GM13977 (cell line): ENCODE results near the gene PRKAR1B.

ENCODE experiments used
- DNase-seq: peaks from one replicate; pipeline ENCODE4 v3.0.0; 2012; ENCODE audit warnings: low spot score
- CTCF ChIP-seq: IDR thresholded peaks from 2 replicates; pipeline ENCODE4 v1.5.1; 2012; ENCODE audit warnings: mild to moderate bottlenecking, control low read depth; ENCODE audit not compliant: insufficient read depth; ENCODE audit errors: extremely low read depth, missing control alignments
- in situ Hi-C: fragments of 300-500 bp; cut with MboI; formaldehyde crosslinking; loops from one replicate; pipeline ENCODE4 v1.12.0; 2022; ENCODE audit warnings: low sequenced_read_pairs, low pct_unique_long_range_greater_than_20kb, mixed read lengths, inconsistent platforms; ENCODE audit not compliant: unreplicated experiment

PRKAR1B gene

GRCh38 chr7:772005-772294 is 44.9 kb upstream of the PRKAR1B start:
- TF ChIP-seq CTCF: no peak
- in situ Hi-C loops: no loop called here

GRCh38 chr7:771234-772004 is 44.3 kb upstream of the PRKAR1B start:
- no peak for TF ChIP-seq CTCF
- in situ Hi-C loops: no loop called here
- DNase-seq: no peak

More at GRCh38 chr7:772005-772294, 44.9 kb upstream of the PRKAR1B start:
- no peak for DNase-seq

DNA sequence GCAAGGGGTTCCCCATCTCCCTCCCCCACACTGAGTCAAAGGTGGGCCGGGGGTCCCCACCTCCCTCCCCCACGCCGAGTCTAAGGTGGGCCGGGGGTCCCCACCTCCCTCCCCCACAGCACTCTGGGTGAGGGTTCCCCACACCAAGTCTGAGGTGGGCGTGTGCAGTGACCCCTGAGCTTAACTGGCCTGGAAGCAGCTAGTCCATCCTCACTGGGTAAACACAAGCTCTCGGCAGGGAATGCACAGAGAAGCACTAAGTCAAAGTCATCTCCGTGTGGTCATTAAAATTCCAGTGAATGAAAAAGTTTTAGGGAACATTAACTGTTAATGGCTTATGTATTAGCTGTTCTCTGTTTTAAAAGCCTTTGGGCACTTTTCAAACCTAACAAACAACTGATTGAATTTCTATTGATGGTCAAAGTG is 43.7 kb upstream of the PRKAR1B start:
- no peak for DNase-seq
- in situ Hi-C loops: no loop called here
- no peak for TF ChIP-seq CTCF

GRCh38 chr7:770336-770735 is 43.3 kb upstream of the PRKAR1B start:
- in situ Hi-C loops: no loop called here
- TF ChIP-seq CTCF: no peak
- no peak for DNase-seq

DNA sequence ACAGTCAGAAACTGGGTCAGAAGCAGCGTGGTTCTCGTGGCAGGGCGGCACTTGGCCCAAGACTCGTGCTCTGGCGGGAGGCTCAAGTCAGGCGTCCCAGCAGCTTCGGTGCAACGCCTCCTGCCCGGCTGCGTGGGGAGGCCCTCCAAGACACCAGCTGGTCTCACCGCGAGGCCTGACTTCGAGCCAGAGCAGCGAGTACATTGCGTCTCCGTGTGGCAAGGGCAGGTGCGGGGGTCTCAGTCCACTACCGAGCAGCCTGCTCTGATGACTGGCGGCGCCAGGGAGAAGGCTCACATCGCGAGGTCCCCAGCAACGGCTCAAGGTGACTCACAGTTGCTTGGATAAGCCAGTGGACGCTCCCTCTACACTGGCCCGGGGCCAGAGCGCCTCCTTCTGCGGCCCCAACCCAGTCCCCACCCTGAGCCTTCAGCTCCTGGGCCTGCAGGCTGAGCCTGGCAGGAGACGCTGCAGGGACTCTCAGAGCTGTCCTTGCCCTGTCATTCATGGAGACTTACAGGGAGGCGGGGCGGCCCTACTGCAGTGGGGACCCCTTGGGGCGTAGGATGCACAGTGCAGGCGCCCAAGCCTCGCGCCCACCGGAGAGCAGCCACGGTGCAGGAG is 41.9 kb upstream of the PRKAR1B start:
- DNase-seq: no peak
- no peak for TF ChIP-seq CTCF
- in situ Hi-C loops: no loop called here

- in situ Hi-C loops: no loop called here
- no peak for DNase-seq
- no peak for TF ChIP-seq CTCF
Measured at GRCh38 chr7:767941-768731, 41.1 kb upstream of the PRKAR1B start.
